ENCODE data around the gene IPPK. TPM values are rescaled to one million over a fixed set of nuclear protein-coding genes. Genes with fewer than 3 reads are reported as not detected.

The IPPK gene
- total and polyA plus RNA-seq, 11 donors: 4.2 to 11.0 (median 8.6) TPM

DNA sequence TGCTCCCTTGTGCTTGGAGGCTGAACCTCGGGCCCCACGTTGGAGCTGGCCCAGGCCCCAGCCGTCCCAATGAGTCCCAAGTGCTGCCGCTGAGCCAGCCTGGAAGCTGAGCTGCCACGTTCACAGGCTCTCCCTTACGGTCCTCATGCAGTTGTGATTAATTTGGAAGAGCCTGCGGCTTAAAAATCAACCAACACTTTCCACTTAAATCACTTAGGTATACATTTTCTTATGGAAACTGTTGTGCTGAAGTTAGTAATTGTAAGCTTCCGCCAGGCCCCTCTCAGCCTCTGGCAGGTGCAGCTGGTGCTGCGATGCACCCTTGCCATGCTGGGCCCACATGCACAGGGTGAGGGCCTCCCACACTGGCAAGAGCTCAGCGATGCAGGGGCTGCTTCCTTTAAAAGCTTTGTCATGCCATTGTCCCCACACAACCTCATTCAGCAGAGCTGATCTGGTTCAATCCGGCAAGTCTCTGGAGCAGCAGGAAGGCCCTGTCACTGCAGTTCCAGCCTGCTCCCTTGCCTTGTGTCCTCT is 61.0 kb downstream of the IPPK start:
- H3K4me1 ChIP-seq: peaks cover 0 to 55% (median 30%) of the 10 kb centered on the region in 12 donors
- ATAC-seq (peak; percentile 24 to 62 (median 54)), DNase-seq (peak; percentile 60 to 81 (median 68))
- intact Hi-C loops (cut with DNase I): loop anchor here in 4 of 10 donors (5.0 to 10.0 kb wide), 4 partner anchors 77 to 127 kb away; partner anchors contain the start of gene ASPN (in 2 of the 4)
- TF ChIP-seq POLR2A (IDR thresholded peaks at IDR 0.05): no peak
- TF ChIP-seq, protein P1, sequence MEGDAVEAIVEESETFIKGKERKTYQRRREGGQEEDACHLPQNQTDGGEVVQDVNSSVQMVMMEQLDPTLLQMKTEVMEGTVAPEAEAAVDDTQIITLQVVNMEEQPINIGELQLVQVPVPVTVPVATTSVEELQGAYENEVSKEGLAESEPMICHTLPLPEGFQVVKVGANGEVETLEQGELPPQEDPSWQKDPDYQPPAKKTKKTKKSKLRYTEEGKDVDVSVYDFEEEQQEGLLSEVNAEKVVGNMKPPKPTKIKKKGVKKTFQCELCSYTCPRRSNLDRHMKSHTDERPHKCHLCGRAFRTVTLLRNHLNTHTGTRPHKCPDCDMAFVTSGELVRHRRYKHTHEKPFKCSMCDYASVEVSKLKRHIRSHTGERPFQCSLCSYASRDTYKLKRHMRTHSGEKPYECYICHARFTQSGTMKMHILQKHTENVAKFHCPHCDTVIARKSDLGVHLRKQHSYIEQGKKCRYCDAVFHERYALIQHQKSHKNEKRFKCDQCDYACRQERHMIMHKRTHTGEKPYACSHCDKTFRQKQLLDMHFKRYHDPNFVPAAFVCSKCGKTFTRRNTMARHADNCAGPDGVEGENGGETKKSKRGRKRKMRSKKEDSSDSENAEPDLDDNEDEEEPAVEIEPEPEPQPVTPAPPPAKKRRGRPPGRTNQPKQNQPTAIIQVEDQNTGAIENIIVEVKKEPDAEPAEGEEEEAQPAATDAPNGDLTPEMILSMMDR (IDR thresholded peaks at IDR 0.05): no peak
- peak overlapping the region; percentile 64 to 94 (median 80) for H3K27ac ChIP-seq
- no peak overlapping the region for H3K4me3 ChIP-seq
- no peaks in the 10 kb centered on the region for H3K27me3 ChIP-seq
- H3K9me3 ChIP-seq: peaks cover 0 to 21% (median 0%) of the 10 kb centered on the region in 12 donors
- 56 to 68% (median 60%) methylated on average over 10 to 11 of the region's 11 CpGs for WGBS, 4 donors
- peaks cover 0 to 35% (median 26%) of the 10 kb centered on the region in 9 donors for H3K36me3 ChIP-seq

DNA sequence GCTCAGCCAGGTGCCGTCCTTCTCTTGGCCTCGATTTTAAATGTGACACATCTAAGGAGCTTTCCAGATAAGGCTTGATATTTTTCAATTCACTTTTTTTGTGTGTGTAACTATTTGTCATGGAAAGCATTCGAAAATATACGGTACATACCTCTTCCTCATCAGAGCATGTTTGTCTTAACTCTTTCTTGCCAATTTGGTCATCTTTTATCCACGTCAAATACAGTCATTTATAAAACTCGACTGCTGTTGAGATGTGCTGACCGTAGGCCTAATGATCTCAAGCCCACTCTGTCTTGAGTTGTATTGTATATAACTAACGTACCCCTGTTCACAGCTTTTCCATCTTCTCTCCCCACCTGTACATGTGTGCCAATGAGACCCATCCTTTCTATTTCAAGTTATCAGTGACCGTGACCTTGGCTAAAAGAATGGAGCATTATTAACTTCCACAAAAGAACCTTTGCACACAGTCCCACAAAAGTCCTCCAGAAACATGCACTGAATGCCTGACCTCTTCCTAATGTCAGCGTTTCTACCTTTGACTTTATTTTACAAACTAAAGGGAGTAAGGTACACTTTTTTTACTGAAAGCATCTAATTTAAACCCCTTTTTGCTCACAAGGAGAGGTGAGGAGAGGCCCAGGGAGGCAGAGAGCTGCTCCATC is 61.6 kb downstream of the IPPK start:
- intact Hi-C loops (cut with DNase I): loop anchor here in 4 of 10 donors (5.0 to 10.0 kb wide), 4 partner anchors 76 to 126 kb away; partner anchors contain the start of gene ASPN (in 2 of the 4)
- Histone ChIP-seq H3K4me3 (no peak overlapping the region), H3K4me1 (peaks cover 0 to 55% (median 30%) of the 10 kb centered on the region in 12 donors), H3K9me3 (peaks cover 0 to 25% (median 0%) of the 10 kb centered on the region in 12 donors), H3K27me3 (no peaks in the 10 kb centered on the region), H3K27ac (peak overlapping the region; percentile 50 to 94 (median 80)), H3K36me3 (peaks cover 0 to 29% (median 20%) of the 10 kb centered on the region in 9 donors)
- no peak for ATAC-seq
- 65 to 73% (median 68%) methylated on average over 10 of the region's 10 CpGs for WGBS, 4 donors
- DNase-seq: no peak
- TF ChIP-seq POLR2A (IDR thresholded peaks at IDR 0.05): no peak
- TF ChIP-seq, protein P1 (IDR thresholded peaks at IDR 0.05): no peak

DNA sequence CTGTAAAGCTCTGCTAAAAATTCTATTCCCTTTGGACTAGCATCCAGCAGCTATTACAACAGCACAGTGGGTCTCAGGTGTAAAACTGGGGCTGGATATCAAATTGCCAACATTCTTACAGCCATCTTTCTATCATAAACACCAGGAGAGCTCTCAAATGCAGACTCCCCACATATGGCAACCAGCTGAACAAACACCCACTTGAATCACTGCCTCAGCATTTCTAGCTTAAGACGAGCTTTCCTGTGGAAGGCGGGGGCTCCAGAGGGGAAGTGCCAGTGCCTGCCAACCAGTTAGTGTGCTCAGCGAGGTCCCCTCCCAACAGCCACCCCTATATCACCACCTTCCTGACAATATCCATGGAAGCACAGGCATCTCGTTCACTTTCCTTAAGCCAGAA is 62.2 kb downstream of the IPPK start:
- Histone ChIP-seq H3K27me3 (no peaks in the 10 kb centered on the region), H3K27ac (peak overlapping the region in 11 of 12 donors; percentile 23 to 94 (median 83)), H3K36me3 (peaks cover 0 to 23% (median 14%) of the 10 kb centered on the region in 9 donors), H3K9me3 (peaks cover 0 to 25% (median 0%) of the 10 kb centered on the region in 12 donors), H3K4me3 (no peak overlapping the region), H3K4me1 (peaks cover 0 to 55% (median 30%) of the 10 kb centered on the region in 12 donors)
- ATAC-seq: peak in 3 of 4 donors; percentile 3 to 23 (median 6)
- 10 to 55% (median 30%) methylated on average over 4 of the region's 4 CpGs for WGBS, 4 donors
- intact Hi-C loops (cut with DNase I): loop anchor here in 4 of 10 donors (5.0 to 10.0 kb wide), 4 partner anchors 75 to 125 kb away; partner anchors contain the start of gene ASPN (in 2 of the 4)
- TF ChIP-seq POLR2A (IDR thresholded peaks at IDR 0.05): no peak
- TF ChIP-seq, protein P1 (IDR thresholded peaks at IDR 0.05): no peak
- DNase-seq: peak in 1 of 5 donors; percentile 52

DNA sequence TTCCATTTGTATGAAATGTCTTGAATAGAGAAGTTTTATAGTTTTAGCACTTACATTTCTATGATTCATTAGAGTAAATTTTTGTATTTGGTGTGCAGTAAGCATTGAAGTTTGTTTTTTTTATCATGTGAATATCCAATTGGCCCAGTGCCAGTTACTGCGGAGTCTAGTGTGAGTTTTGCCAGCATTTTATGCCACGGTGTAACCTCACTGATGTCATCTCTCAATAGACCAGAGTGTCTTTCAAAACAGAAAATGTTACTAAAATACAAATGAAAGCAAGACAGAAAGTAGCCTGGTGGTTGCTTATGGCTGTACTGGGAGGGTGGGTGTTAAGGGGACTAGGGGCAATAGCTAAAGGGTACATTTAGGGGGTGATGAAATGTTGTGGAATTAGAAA is 62.8 kb downstream of the IPPK start:
- Histone ChIP-seq H3K9me3 (peaks cover 0 to 25% (median 0%) of the 10 kb centered on the region in 12 donors), H3K36me3 (peaks cover 0 to 16% (median 7%) of the 10 kb centered on the region in 9 donors), H3K4me1 (peaks cover 0 to 57% (median 30%) of the 10 kb centered on the region in 12 donors), H3K4me3 (no peak overlapping the region), H3K27me3 (no peaks in the 10 kb centered on the region), H3K27ac (peak overlapping the region in 9 of 12 donors; percentile 64 to 94 (median 86))
- DNase-seq (peak in 1 of 5 donors; percentile 42), ATAC-seq (peak in 1 of 4 donors; percentile 12)
- intact Hi-C loops (cut with DNase I): loop anchor here in 4 of 10 donors (5.0 to 10.0 kb wide), 4 partner anchors 75 to 125 kb away; partner anchors contain the start of gene ASPN (in 2 of the 4)
- no peak for TF ChIP-seq POLR2A (IDR thresholded peaks at IDR 0.05)
- TF ChIP-seq, protein P1 (IDR thresholded peaks at IDR 0.05): no peak
- WGBS, 4 donors: 10 to 25% (median 18%) methylated on average over 2 of the region's 2 CpGs

Measured in heart left ventricle (tissue), 16 donors.